ENCODE results near the gene CTRB2. TPM values are rescaled to one million over a fixed set of nuclear protein-coding genes. Genes with fewer than 3 reads are reported as not detected.

Gene CTRB2
- total RNA-seq, 1 donor from 2014 or later = not detected

DNA sequence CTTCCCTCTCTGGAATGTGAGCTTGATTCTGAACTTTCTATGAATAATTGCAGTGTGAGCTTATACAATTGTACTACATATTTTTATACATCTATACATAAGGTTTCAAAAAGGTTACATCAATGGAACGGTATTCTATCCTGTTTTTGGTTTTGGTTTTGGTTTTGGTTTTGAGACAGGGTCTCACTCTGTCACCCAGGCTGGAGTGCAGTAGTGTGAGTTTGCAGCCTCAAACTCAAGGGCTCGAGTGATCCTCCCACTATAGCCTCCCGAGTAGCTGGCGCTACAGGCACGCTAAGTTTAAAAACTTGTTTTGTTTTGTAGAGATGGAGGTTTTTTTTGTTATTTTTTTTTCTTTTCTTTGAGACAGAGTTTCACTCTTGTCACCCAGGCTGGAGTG lies 12.9 kb upstream of the CTRB2 start:
- TF ChIP-seq CTCF (IDR thresholded peaks at IDR 0.05; ENCODE audit: unreplicated experiment) = no peak
- no peaks in the 10 kb centered on the region for H3K36me3 Mint-ChIP-seq
- H3K27ac Mint-ChIP-seq = no peak overlapping the region
- no peaks in the 10 kb centered on the region for H3K9me3 Mint-ChIP-seq
- DNase-seq (ENCODE audit: low spot score in 2 of 2, unreplicated experiment in 2 of 2) = no peak
- H3K4me3 Mint-ChIP-seq = no peak overlapping the region
- H3K4me1 Mint-ChIP-seq = peaks cover 4% of the 10 kb centered on the region
- H3K27me3 Mint-ChIP-seq (ENCODE audit: low read depth) = peaks cover 2% of the 10 kb centered on the region

GRCh38 chr16:75219088-75219487 lies 12.1 kb upstream of the CTRB2 start:
- Mint-ChIP-seq H3K27me3 (ENCODE audit: low read depth) (no peaks in the 10 kb centered on the region), H3K9me3 (no peaks in the 10 kb centered on the region), H3K4me3 (no peak overlapping the region), H3K27ac (no peak overlapping the region), H3K36me3 (no peaks in the 10 kb centered on the region), H3K4me1 (peaks cover 4% of the 10 kb centered on the region)
- TF ChIP-seq CTCF (IDR thresholded peaks at IDR 0.05; ENCODE audit: unreplicated experiment) = no peak
- no peak for DNase-seq (ENCODE audit: low spot score in 2 of 2, unreplicated experiment in 2 of 2)

DNA sequence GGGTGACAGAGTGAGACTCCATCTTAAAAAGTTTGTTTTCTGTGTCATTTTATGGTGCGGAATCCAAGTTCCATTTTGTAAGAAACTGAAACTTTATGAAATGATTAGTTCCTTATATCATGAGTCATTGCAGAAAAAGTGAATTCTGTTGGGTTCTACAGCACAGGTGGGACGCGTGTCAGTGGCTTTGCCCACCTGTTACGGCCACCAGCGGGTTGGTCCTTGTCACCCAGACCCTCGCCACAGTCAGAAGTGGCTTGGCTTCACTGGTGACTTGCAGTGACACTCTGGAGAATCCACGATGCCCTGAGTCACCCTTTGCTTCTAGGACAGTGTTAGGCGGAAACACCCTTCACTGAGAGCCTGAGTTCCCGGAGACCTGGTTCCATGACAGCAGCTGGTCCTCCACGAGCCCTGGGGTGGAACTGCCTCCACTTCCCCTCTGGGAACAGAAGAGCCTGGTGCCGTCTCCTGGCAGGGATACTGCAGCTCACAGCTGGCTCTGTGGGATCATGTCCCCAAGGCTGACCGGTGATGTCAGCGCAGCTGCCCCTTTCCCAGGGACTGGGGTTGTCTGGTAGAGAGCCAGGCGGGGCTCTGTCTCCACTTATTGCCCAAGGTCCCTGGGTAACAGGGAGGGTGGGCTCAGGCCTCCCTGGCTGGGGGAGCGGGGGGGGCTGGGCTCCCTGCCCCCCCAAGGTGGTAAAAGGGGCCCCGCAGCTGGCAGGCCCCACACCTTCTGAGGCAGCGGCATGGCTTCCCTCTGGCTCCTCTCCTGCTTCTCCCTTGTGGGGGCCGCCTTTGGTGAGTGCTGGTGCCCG lies 11.5 kb upstream of the CTRB2 start, which contains the start of gene CTRB1:
TSS of gene CTRB1 (plus strand) at position 733 of the 821 bp plus-strand sequence. CDS start at position 753, 20 bp downstream.
- DNase-seq (ENCODE audit: low spot score in 2 of 2, unreplicated experiment in 2 of 2) = no peak
- Mint-ChIP-seq H3K4me1 (peaks cover 4% of the 10 kb centered on the region), H3K36me3 (no peaks in the 10 kb centered on the region), H3K27me3 (ENCODE audit: low read depth) (no peaks in the 10 kb centered on the region), H3K4me3 (no peak within 1 kb of the TSS), H3K9me3 (no peaks in the 10 kb centered on the region), H3K27ac (no peak within 1 kb of the TSS)
- TF ChIP-seq CTCF (IDR thresholded peaks at IDR 0.05; ENCODE audit: unreplicated experiment) = no peak

DNA sequence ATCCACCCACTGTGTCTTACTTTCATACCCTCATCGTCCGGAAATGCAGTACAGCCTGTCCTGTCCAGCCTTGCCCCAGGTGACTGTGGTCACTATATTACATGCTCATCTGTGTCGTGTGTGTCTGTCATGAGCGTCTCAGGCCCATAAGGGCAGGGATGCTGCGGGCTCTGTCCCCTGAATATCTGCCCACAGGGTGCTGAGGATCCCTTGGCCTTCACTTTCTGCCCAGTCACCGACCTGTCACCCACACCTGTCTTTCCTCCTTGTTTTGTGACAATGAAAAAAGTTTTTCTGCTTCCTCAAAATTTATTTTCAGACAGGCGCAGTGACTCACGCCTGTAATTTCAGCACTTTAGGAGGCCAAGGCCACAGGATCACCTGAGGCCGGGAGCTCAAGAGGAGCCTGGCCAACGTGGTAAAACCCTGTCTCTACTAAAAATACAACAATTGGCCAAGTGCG lies 10.5 kb upstream of the CTRB2 start:
- Mint-ChIP-seq H3K9me3 (no peaks in the 10 kb centered on the region), H3K27me3 (ENCODE audit: low read depth) (no peaks in the 10 kb centered on the region), H3K4me3 (no peak overlapping the region), H3K36me3 (no peaks in the 10 kb centered on the region), H3K4me1 (peaks cover 4% of the 10 kb centered on the region), H3K27ac (no peak overlapping the region)
- no peak for DNase-seq (ENCODE audit: low spot score in 2 of 2, unreplicated experiment in 2 of 2)
- no peak for TF ChIP-seq CTCF (IDR thresholded peaks at IDR 0.05; ENCODE audit: unreplicated experiment)

DNA sequence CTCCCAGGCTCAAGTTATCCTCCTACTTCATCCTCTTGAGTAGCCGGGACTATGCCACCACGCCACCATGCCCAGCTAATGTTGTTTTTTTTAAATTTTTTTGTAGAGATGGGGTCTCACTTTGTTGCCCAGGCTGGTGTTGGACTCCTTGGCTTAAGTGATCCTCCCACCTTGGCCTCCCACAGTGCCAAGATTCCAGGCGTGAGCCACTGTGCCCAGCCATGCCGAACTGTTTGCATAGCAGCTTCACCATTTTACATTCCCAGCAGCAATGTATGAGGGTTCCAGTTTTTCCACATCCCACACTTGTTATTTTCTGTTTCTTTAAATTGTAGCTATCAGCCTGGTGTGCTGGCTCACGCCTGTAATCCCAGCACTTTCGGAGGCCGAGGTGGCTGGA lies 9.6 kb upstream of the CTRB2 start:
- TF ChIP-seq CTCF (IDR thresholded peaks at IDR 0.05; ENCODE audit: unreplicated experiment) = no peak
- Mint-ChIP-seq H3K27me3 (ENCODE audit: low read depth) (no peaks in the 10 kb centered on the region), H3K36me3 (no peaks in the 10 kb centered on the region), H3K4me3 (no peak overlapping the region), H3K4me1 (peaks cover 4% of the 10 kb centered on the region), H3K9me3 (no peaks in the 10 kb centered on the region), H3K27ac (no peak overlapping the region)
- DNase-seq (ENCODE audit: low spot score in 2 of 2, unreplicated experiment in 2 of 2) = no peak

Measured in mesothelial cell of epicardium (in vitro differentiated cells).